Stomach (tissue), 9 donors: ENCODE measurements around the gene CARMIL1. TPM values are rescaled to one million over a fixed set of nuclear protein-coding genes. Genes with fewer than 3 reads are reported as not detected.

Experiments used
- DNase-seq, 2 donors: peaks; one replicate each; pipeline versions ENCODE4 v3.0.0 to v3.0.0-alpha.2; 2013 to 2019
- H3K27ac ChIP-seq, 5 donors: fragments of 200-600 bp in 4 of 5; sonication (generic) in 4 of 5; one replicate each; pipeline ENCODE4 v1.5.1; 2013 to 2019; ENCODE audit warnings: mild to moderate bottlenecking in 1 of 5, moderate library complexity in 1 of 5
- H3K27me3 ChIP-seq, 3 donors: fragments of 200-600 bp; sonication (generic); one replicate each; pipeline ENCODE4 v1.5.1; 2017 to 2019; ENCODE audit warnings: mixed run types in 1 of 3
- H3K36me3 ChIP-seq, 4 donors: fragments of 200-600 bp; sonication (generic); 1 replicate in 3 of 4; 2 replicates in 1 of 4; pipeline ENCODE4 v1.5.1; 2016 to 2019
- H3K4me1 ChIP-seq, 4 donors: fragments of 200-600 bp; sonication (generic); one replicate each; pipeline ENCODE4 v1.5.1; 2016 to 2019
- H3K4me3 ChIP-seq, 4 donors: fragments of 200-600 bp; sonication (generic) in 3 of 4; one replicate each; pipeline ENCODE4 v1.5.1; 2016 to 2019; ENCODE audit warnings: mild to moderate bottlenecking in 1 of 4
- H3K9me3 ChIP-seq, 4 donors: fragments of 200-600 bp; sonication (generic); one replicate each; pipeline ENCODE4 v1.5.1; 2016 to 2019
- CTCF ChIP-seq, 7 experiments: fragments of 450-650 bp in 4 of 7; fragments of 200-600 bp in 3 of 7; sonication (generic) in 3 of 7; IDR thresholded peaks; one replicate each; pipeline ENCODE4 v1.5.1; 2016 to 2019; ENCODE audit warnings: antibody characterized with exemption in 7 of 7, control low read depth in 2 of 7, mild to moderate bottlenecking in 1 of 7
- EP300 ChIP-seq: sonication (generic); formaldehyde crosslinking; IDR thresholded peaks from one replicate; pipeline ENCODE4 v1.6.1; 2017; ENCODE audit warnings: antibody characterized with exemption
- POLR2A ChIP-seq, 4 donors: fragments of 450-650 bp; IDR thresholded peaks; one replicate each; pipeline ENCODE4 v1.6.1; 2016; ENCODE audit warnings: antibody characterized with exemption in 4 of 4, control low read depth in 2 of 4, mild to moderate bottlenecking in 1 of 4, moderate library complexity in 1 of 4
- POLR2AphosphoS5 ChIP-seq, 3 donors: sonication (generic); formaldehyde crosslinking; IDR thresholded peaks; one replicate each; pipeline ENCODE4 v1.6.1; 2016; ENCODE audit warnings: antibody characterized with exemption in 3 of 3
- WGBS, 5 donors: extraction: QIAGEN DNeasy Blood & Tissue Kit in 3 of 5; methylation state at CpG; one replicate each; pipeline versions ENCODE4 v1.1.5 to v1.1.7; 2013 to 2018; 5-methylcytosine and 5-hydroxymethylcytosine counted together
- intact Hi-C: fragments of 100-400 bp; cut with DNase I; formaldehyde crosslinking; loops from one replicate; pipeline ENCODE4 v1.15.1; 2023; ENCODE audit warnings: low total_unique reads
- polyA plus RNA-seq, 3 donors: library from polyadenylated mRNA; stranded (reverse); fragments of 200-250 nt; gene quantifications; one replicate each; pipeline ENCODE4 v1.2.3, GENCODE V29; 2013
- total RNA-seq, 5 donors: library from RNA; depleted of rRNA; stranded (reverse); fragments of >200 nt; gene quantifications; one replicate each; pipeline versions ENCODE4 v1.1.0 to v1.2.3, GENCODE V29; 2014 to 2016
- donor health status: healthy with polysubstance abuse.
- donor health status: Bipolar disorder and iron deficiency.
- donor health status: healthy.

The CARMIL1 gene
- total and polyA plus RNA-seq, 8 donors: 10.5 to 42.7 (median 14.9) TPM

- 81 to 100% (median 88%) methylated on average over 1 of the region's 1 CpG for WGBS, 5 donors
- intact Hi-C loops: no loop called here
- TF ChIP-seq POLR2AphosphoS5 (IDR thresholded peaks at IDR 0.05) (no peak), EP300 (no peak), CTCF (IDR thresholded peaks at IDR 0.05) (no peak), POLR2A (IDR thresholded peaks at IDR 0.05) (no peak)
Measured at GRCh38 chr6:25481267-25481666, 202.1 kb downstream of the CARMIL1 start.

GRCh38 chr6:25482996-25483395 lies 203.8 kb downstream of the CARMIL1 start:
- WGBS, 5 donors: 79 to 95% (median 92%) methylated on average over 1 of the region's 1 CpG

More at GRCh38 chr6:25481267-25481666, 202.1 kb downstream of the CARMIL1 start:
- Histone ChIP-seq H3K9me3 (no peaks in the 10 kb centered on the region), H3K4me3 (no peak overlapping the region), H3K27me3 (no peaks in the 10 kb centered on the region), H3K4me1 (peaks cover 0 to 6% (median 3%) of the 10 kb centered on the region in 4 donors), H3K36me3 (peaks cover 0 to 17% (median 8%) of the 10 kb centered on the region in 4 donors), H3K27ac (no peak overlapping the region)
- no peak for DNase-seq

GRCh38 chr6:25483943-25484342 lies 204.8 kb downstream of the CARMIL1 start:
- H3K9me3 ChIP-seq: no peaks in the 10 kb centered on the region
- H3K4me3 ChIP-seq: no peak overlapping the region
- H3K36me3 ChIP-seq: peaks cover 0 to 24% (median 8%) of the 10 kb centered on the region in 4 donors
- 85 to 96% (median 90%) methylated on average over 5 of the region's 5 CpGs for WGBS, 5 donors
- intact Hi-C loops: no loop called here
- H3K4me1 ChIP-seq: peaks cover 0 to 8% (median 4%) of the 10 kb centered on the region in 4 donors
- no peak overlapping the region for H3K27ac ChIP-seq
- H3K27me3 ChIP-seq: no peaks in the 10 kb centered on the region
- TF ChIP-seq CTCF (IDR thresholded peaks at IDR 0.05) (no peak), EP300 (no peak), POLR2A (IDR thresholded peaks at IDR 0.05) (no peak), POLR2AphosphoS5 (IDR thresholded peaks at IDR 0.05) (no peak)
- no peak for DNase-seq

More at GRCh38 chr6:25482996-25483395, 203.8 kb downstream of the CARMIL1 start:
- TF ChIP-seq POLR2AphosphoS5 (IDR thresholded peaks at IDR 0.05): no peak
- H3K4me3 ChIP-seq: no peak overlapping the region
- no peak overlapping the region for H3K27ac ChIP-seq
- peaks cover 0 to 17% (median 8%) of the 10 kb centered on the region in 4 donors for H3K36me3 ChIP-seq
- intact Hi-C loops: no loop called here
- no peaks in the 10 kb centered on the region for H3K27me3 ChIP-seq
- peak; percentile 17 to 35 for DNase-seq
- H3K4me1 ChIP-seq: peaks cover 0 to 8% (median 4%) of the 10 kb centered on the region in 4 donors
- H3K9me3 ChIP-seq: no peaks in the 10 kb centered on the region

GRCh38 chr6:25484900-25485299 lies 205.7 kb downstream of the CARMIL1 start:
- intact Hi-C loops: loop anchor here (5.0 kb wide), 1 partner anchor 213 kb away; no protein-coding TSS in a partner anchor
- no peak for DNase-seq
- Histone ChIP-seq H3K36me3 (peaks cover 0 to 24% (median 8%) of the 10 kb centered on the region in 4 donors), H3K27me3 (no peaks in the 10 kb centered on the region), H3K4me3 (no peak overlapping the region), H3K27ac (no peak overlapping the region), H3K4me1 (peaks cover 2 to 12% (median 6%) of the 10 kb centered on the region in 4 donors), H3K9me3 (no peaks in the 10 kb centered on the region)
- TF ChIP-seq CTCF (IDR thresholded peaks at IDR 0.05): no peak
- TF ChIP-seq POLR2A (IDR thresholded peaks at IDR 0.05): no peak
- TF ChIP-seq EP300: no peak
- no peak for TF ChIP-seq POLR2AphosphoS5 (IDR thresholded peaks at IDR 0.05)
- WGBS, 5 donors: 83 to 94% (median 89%) methylated on average over 4 of the region's 4 CpGs
